SK-N-SH (cell line): Measurements from ENCODE around the gene GLCE.

Experiments used
- CHD2 ChIP-seq: fragments of 150-350 bp; IDR thresholded peaks from 2 replicates; pipeline ENCODE4 v1.6.1; 2018; ENCODE audit warnings: low read length; ENCODE audit not compliant: partially characterized antibody
- CTCF ChIP-seq: fragments of 200-600 bp; sonication (generic); IDR thresholded peaks from 2 replicates; pipeline ENCODE4 v1.6.1; 2017; ENCODE audit warnings: antibody characterized with exemption, mild to moderate bottlenecking, moderate library complexity
- EP300 ChIP-seq, 2 experiments: IDR thresholded peaks; 2 replicates each; pipeline versions ENCODE4 v1.4.0 to v1.6.1; 2012; ENCODE audit warnings: borderline replicate concordance in 1 of 2, low read depth in 1 of 2, low read length in 1 of 2
- MAX ChIP-seq: IDR thresholded peaks from 2 replicates; pipeline ENCODE4 v1.4.0; 2012; ENCODE audit warnings: low read depth
- RAD21 ChIP-seq: IDR thresholded peaks from 2 replicates; pipeline ENCODE4 v1.6.1; 2012; ENCODE audit warnings: mild to moderate bottlenecking, low read length
- REST ChIP-seq: IDR thresholded peaks from 2 replicates; pipeline ENCODE4 v1.6.1; 2012; ENCODE audit warnings: mild to moderate bottlenecking, low read depth, low read length, moderate library complexity
- SMC3 ChIP-seq: IDR thresholded peaks from 2 replicates; pipeline ENCODE4 v1.6.1; 2012; ENCODE audit warnings: low read depth, low read length, improper control_type of control experiment
- TAF1 ChIP-seq: IDR thresholded peaks from 2 replicates; pipeline ENCODE4 v1.6.1; 2012; ENCODE audit warnings: low read depth, mild to moderate bottlenecking, low read length, moderate library complexity, borderline replicate concordance
- YY1 ChIP-seq: IDR thresholded peaks from 2 replicates; pipeline ENCODE4 v1.4.0; 2012; ENCODE audit warnings: low read depth, mild to moderate bottlenecking

- no peak for TF ChIP-seq MAX
- TF ChIP-seq CTCF = no peak
- TF ChIP-seq TAF1 = no peak
- no peak for TF ChIP-seq RAD21
- no peak for TF ChIP-seq CHD2
- TF ChIP-seq REST = no peak
- TF ChIP-seq SMC3 = no peak
- no peak for TF ChIP-seq EP300 (IDR thresholded peaks at IDR 0.05; ENCODE audit: borderline replicate concordance in 1 of 2, low read depth in 1 of 2, low read length in 1 of 2)
- no peak for TF ChIP-seq YY1
Observed at GRCh38 chr15:69234676-69235075, 74.2 kb downstream of the GLCE start.
